Loucy (cell line): ENCODE results near the gene SCAF11.

Source experiments
- H2AFZ ChIP-seq: fragments of 200-600 bp; sonication (generic); 2 replicates; pipeline ENCODE4 v1.6.0; 2016; ENCODE audit warnings: antibody characterized with exemption, mild to moderate bottlenecking, low read length, moderate library complexity
- H3F3A ChIP-seq: fragments of 200-600 bp; 2 replicates; pipeline ENCODE4 v1.6.0; 2016; ENCODE audit warnings: antibody characterized with exemption, low read depth, mild to moderate bottlenecking
- H3K27me3 ChIP-seq: fragments of 200-600 bp; sonication (generic); 2 replicates; pipeline ENCODE4 v1.6.1; 2014; ENCODE audit warnings: low read length, mild to moderate bottlenecking; ENCODE audit not compliant: insufficient read depth, poor library complexity, severe bottlenecking
- H3K36me3 ChIP-seq: fragments of 200-600 bp; sonication (generic); 2 replicates; pipeline ENCODE4 v1.6.1; 2016; ENCODE audit warnings: low read length; ENCODE audit not compliant: insufficient read depth
- H3K4me1 ChIP-seq: fragments of 200-600 bp; sonication (generic); 2 replicates; pipeline ENCODE4 v1.5.1; 2014; ENCODE audit warnings: low read length, mild to moderate bottlenecking; ENCODE audit not compliant: insufficient read depth, poor library complexity, severe bottlenecking
- H3K4me2 ChIP-seq: fragments of 200-600 bp; sonication (generic); 2 replicates; pipeline ENCODE4 v1.6.0; 2014; ENCODE audit warnings: antibody characterized with exemption, low read length, low read depth, mild to moderate bottlenecking; ENCODE audit not compliant: poor library complexity, severe bottlenecking
- H3K4me3 ChIP-seq: fragments of 200-600 bp; sonication (generic); 2 replicates; pipeline ENCODE4 v1.5.1; 2014; ENCODE audit warnings: low read length, mild to moderate bottlenecking, mixed read lengths; ENCODE audit not compliant: poor library complexity, severe bottlenecking
- H3K79me2 ChIP-seq: fragments of 200-600 bp; sonication (generic); 2 replicates; pipeline ENCODE4 v1.6.1; 2014; ENCODE audit warnings: low read length; ENCODE audit not compliant: insufficient read depth
- H3K9ac ChIP-seq: fragments of 200-600 bp; sonication (generic); 2 replicates; pipeline ENCODE4 v1.6.0; 2014; ENCODE audit warnings: mild to moderate bottlenecking, low read depth, low read length, moderate library complexity; ENCODE audit not compliant: poor library complexity, severe bottlenecking
- H3K9me2 ChIP-seq: fragments of 200-600 bp; sonication (generic); replicated peaks from 2 replicates; pipeline ENCODE4 v1.6.1; 2016; ENCODE audit warnings: low read depth, low read length, mixed read lengths
- H3K9me3 ChIP-seq: fragments of 200-600 bp; sonication (generic); 2 replicates; pipeline ENCODE4 v1.6.1; 2014; ENCODE audit warnings: mild to moderate bottlenecking, antibody characterized with exemption, low read length, low read depth; ENCODE audit not compliant: insufficient read depth
- H4K20me1 ChIP-seq: fragments of 200-600 bp; sonication (generic); 2 replicates; pipeline ENCODE4 v1.6.0; 2014; ENCODE audit warnings: antibody characterized with exemption, low read length, mild to moderate bottlenecking; ENCODE audit not compliant: insufficient read depth, poor library complexity, severe bottlenecking
- CTCF ChIP-seq: fragments of 200-600 bp; sonication (generic); conservative IDR thresholded peaks from 2 replicates; pipeline ENCODE4 v1.5.1; 2014; ENCODE audit warnings: mild to moderate bottlenecking, antibody characterized with exemption, low read length
- EZH2phosphoT487 ChIP-seq: fragments of 200-600 bp; IDR thresholded peaks from 2 replicates; pipeline ENCODE4 v1.6.1; 2018; ENCODE audit warnings: antibody characterized with exemption, mild to moderate bottlenecking, moderate library complexity, borderline replicate concordance

Gene SCAF11

GRCh38 chr12:45933504-45933903, 56.9 kb downstream of the SCAF11 start:
- H3K4me3 ChIP-seq = no peak overlapping the region
- H3K9ac ChIP-seq = no peak overlapping the region
- H3K36me3 ChIP-seq = peaks cover 64% of the 10 kb centered on the region
- H3K27me3 ChIP-seq = no peaks in the 10 kb centered on the region
- H3K4me2 ChIP-seq = no peak overlapping the region
- no peak overlapping the region for H2AFZ ChIP-seq
- H3K79me2 ChIP-seq = no peaks in the 10 kb centered on the region
- H3K9me3 ChIP-seq = no peaks in the 10 kb centered on the region
- H3F3A ChIP-seq = no peaks in the 10 kb centered on the region
- no peaks in the 10 kb centered on the region for H3K9me2 ChIP-seq
- peaks cover 8% of the 10 kb centered on the region for H3K4me1 ChIP-seq
- peaks cover 5% of the 10 kb centered on the region for H4K20me1 ChIP-seq
- TF ChIP-seq CTCF (no peak), EZH2phosphoT487 (no peak)

GRCh38 chr12:45930369-45930768, 60.0 kb downstream of the SCAF11 start:
- Histone ChIP-seq H3K36me3 (peaks cover 83% of the 10 kb centered on the region), H3K4me2 (no peak overlapping the region), H3F3A (no peaks in the 10 kb centered on the region), H3K27me3 (no peaks in the 10 kb centered on the region), H3K4me3 (no peak overlapping the region), H3K9ac (no peak overlapping the region), H3K4me1 (peaks cover 8% of the 10 kb centered on the region), H3K9me2 (no peaks in the 10 kb centered on the region), H2AFZ (no peak overlapping the region), H3K9me3 (no peaks in the 10 kb centered on the region), H4K20me1 (peaks cover 5% of the 10 kb centered on the region), H3K79me2 (no peaks in the 10 kb centered on the region)
- TF ChIP-seq EZH2phosphoT487 (no peak), CTCF (no peak)

GRCh38 chr12:45928309-45928708, 62.1 kb downstream of the SCAF11 start:
- no peaks in the 10 kb centered on the region for H3K9me3 ChIP-seq
- no peaks in the 10 kb centered on the region for H4K20me1 ChIP-seq
- H3K36me3 ChIP-seq = peaks cover 94% of the 10 kb centered on the region
- no peak overlapping the region for H3K4me2 ChIP-seq
- no peaks in the 10 kb centered on the region for H3F3A ChIP-seq
- no peaks in the 10 kb centered on the region for H3K9me2 ChIP-seq
- no peak overlapping the region for H2AFZ ChIP-seq
- H3K4me1 ChIP-seq = no peaks in the 10 kb centered on the region
- no peak for TF ChIP-seq EZH2phosphoT487
- no peak for TF ChIP-seq CTCF
- no peak overlapping the region for H3K4me3 ChIP-seq
- no peaks in the 10 kb centered on the region for H3K27me3 ChIP-seq
- H3K9ac ChIP-seq = no peak overlapping the region
- no peaks in the 10 kb centered on the region for H3K79me2 ChIP-seq
